OCI-LY7 (cell line): ENCODE data around the gene IGFBP1.

Source experiments
- CTCF ChIP-seq: fragments of 200-600 bp; sonication (generic); conservative IDR thresholded peaks from 2 replicates; pipeline ENCODE4 v1.5.1; 2014; ENCODE audit warnings: mild to moderate bottlenecking, antibody characterized with exemption, low read length, moderate library complexity, mixed read lengths
- EZH2phosphoT487 ChIP-seq: fragments of 200-600 bp; sonication (generic); IDR thresholded peaks from 2 replicates; pipeline ENCODE4 v1.6.1; 2018; ENCODE audit warnings: low read depth, borderline replicate concordance, mild to moderate bottlenecking, mixed run types, antibody characterized with exemption, low read length, moderate library complexity, mixed read lengths

GRCh38 chr7:45884136-45884535, 4.2 kb upstream of the IGFBP1 start:
- no peak for TF ChIP-seq CTCF
- TF ChIP-seq EZH2phosphoT487, result no peak
